SK-N-SH (cell line): Measurements from ENCODE around the gene P2RX2.

Experiments used
- CTCF ChIP-seq: fragments of 200-600 bp; sonication (generic); IDR thresholded peaks from 2 replicates; pipeline ENCODE4 v1.6.1; 2017; ENCODE audit warnings: antibody characterized with exemption, mild to moderate bottlenecking, moderate library complexity
- EP300 ChIP-seq, 2 experiments: IDR thresholded peaks; 2 replicates each; pipeline versions ENCODE4 v1.4.0 to v1.6.1; 2012; ENCODE audit warnings: borderline replicate concordance in 1 of 2, low read depth in 1 of 2, low read length in 1 of 2
- RAD21 ChIP-seq: IDR thresholded peaks from 2 replicates; pipeline ENCODE4 v1.6.1; 2012; ENCODE audit warnings: mild to moderate bottlenecking, low read length
- USF1 ChIP-seq: IDR thresholded peaks from 2 replicates; pipeline ENCODE4 v1.4.0; 2012; ENCODE audit warnings: low read depth, borderline replicate concordance

GRCh38 chr12:132653567-132654290 lies 35.2 kb downstream of the P2RX2 start:
- TF ChIP-seq RAD21 (no peak), USF1 (no peak), EP300 (IDR thresholded peaks at IDR 0.05; ENCODE audit: borderline replicate concordance in 1 of 2, low read depth in 1 of 2, low read length in 1 of 2) (no peak), CTCF (no peak)
